ENCODE measurements around the gene GNG3. TPM values are rescaled to one million over a fixed set of nuclear protein-coding genes. Genes with fewer than 3 reads are reported as not detected.

GNG3 gene
- total RNA-seq, 1 experiment from 2014 or later = not detected

- no peaks in the 10 kb centered on the region for H3K27me3 ChIP-seq (ENCODE audit: insufficient read depth, low read length)
- POLR2A ChIA-PET = no interaction called here
- H3K4me3 ChIP-seq (replicated peaks in 1 of 2; ENCODE audit: low read depth in 1 of 2, low read length in 2 of 2) = no peak overlapping the region
- TF ChIP-seq, protein P1, sequence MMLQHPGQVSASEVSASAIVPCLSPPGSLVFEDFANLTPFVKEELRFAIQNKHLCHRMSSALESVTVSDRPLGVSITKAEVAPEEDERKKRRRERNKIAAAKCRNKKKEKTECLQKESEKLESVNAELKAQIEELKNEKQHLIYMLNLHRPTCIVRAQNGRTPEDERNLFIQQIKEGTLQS (IDR thresholded peaks at IDR 0.05) = no peak
- TF ChIP-seq EGR1 (IDR thresholded peaks at IDR 0.05; ENCODE audit: low read depth) (no peak), ELF1 (IDR thresholded peaks at IDR 0.05; ENCODE audit: borderline replicate concordance, low read depth) (no peak), CEBPB (IDR thresholded peaks at IDR 0.05; ENCODE audit: low read depth) (no peak), YY1 (IDR thresholded peaks at IDR 0.05; ENCODE audit: extremely low read depth, insufficient replicate concordance, low read depth, low read length) (no peak), CBX3 (IDR thresholded peaks at IDR 0.05; ENCODE audit: low read depth) (no peak), TCF7L2 (IDR thresholded peaks at IDR 0.05; ENCODE audit: borderline replicate concordance, extremely low read depth, insufficient read depth, insufficient read length) (no peak), RAD21 (IDR thresholded peaks at IDR 0.05; ENCODE audit: low read depth) (no peak), EZH2 (IDR thresholded peaks at IDR 0.05) (no peak), FOSL1 (IDR thresholded peaks at IDR 0.05; ENCODE audit: low read depth) (no peak), CTCF (IDR thresholded peaks at IDR 0.05 in 2 of 3, conservative IDR thresholded peaks at IDR 0.05 in 1 of 3; ENCODE audit: borderline replicate concordance in 1 of 3, insufficient read depth in 1 of 3, low read depth in 2 of 3, low read length in 2 of 3) (no peak), EZH2phosphoT487 (IDR thresholded peaks at IDR 0.05; ENCODE audit: borderline replicate concordance) (no peak), POLR2A (IDR thresholded peaks at IDR 0.05; ENCODE audit: borderline replicate concordance, extremely low read depth, insufficient read depth, insufficient read length) (no peak), ZNF274 (IDR thresholded peaks at IDR 0.05; ENCODE audit: low read depth, low read length) (no peak)
- TF ChIP-seq, protein P2, sequence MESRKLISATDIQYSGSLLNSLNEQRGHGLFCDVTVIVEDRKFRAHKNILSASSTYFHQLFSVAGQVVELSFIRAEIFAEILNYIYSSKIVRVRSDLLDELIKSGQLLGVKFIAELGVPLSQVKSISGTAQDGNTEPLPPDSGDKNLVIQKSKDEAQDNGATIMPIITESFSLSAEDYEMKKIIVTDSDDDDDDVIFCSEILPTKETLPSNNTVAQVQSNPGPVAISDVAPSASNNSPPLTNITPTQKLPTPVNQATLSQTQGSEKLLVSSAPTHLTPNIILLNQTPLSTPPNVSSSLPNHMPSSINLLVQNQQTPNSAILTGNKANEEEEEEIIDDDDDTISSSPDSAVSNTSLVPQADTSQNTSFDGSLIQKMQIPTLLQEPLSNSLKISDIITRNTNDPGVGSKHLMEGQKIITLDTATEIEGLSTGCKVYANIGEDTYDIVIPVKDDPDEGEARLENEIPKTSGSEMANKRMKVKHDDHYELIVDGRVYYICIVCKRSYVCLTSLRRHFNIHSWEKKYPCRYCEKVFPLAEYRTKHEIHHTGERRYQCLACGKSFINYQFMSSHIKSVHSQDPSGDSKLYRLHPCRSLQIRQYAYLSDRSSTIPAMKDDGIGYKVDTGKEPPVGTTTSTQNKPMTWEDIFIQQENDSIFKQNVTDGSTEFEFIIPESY (IDR thresholded peaks at IDR 0.05; ENCODE audit: extremely low read depth, insufficient replicate concordance, low read length) = no peak
- TF ChIP-seq, protein P3, sequence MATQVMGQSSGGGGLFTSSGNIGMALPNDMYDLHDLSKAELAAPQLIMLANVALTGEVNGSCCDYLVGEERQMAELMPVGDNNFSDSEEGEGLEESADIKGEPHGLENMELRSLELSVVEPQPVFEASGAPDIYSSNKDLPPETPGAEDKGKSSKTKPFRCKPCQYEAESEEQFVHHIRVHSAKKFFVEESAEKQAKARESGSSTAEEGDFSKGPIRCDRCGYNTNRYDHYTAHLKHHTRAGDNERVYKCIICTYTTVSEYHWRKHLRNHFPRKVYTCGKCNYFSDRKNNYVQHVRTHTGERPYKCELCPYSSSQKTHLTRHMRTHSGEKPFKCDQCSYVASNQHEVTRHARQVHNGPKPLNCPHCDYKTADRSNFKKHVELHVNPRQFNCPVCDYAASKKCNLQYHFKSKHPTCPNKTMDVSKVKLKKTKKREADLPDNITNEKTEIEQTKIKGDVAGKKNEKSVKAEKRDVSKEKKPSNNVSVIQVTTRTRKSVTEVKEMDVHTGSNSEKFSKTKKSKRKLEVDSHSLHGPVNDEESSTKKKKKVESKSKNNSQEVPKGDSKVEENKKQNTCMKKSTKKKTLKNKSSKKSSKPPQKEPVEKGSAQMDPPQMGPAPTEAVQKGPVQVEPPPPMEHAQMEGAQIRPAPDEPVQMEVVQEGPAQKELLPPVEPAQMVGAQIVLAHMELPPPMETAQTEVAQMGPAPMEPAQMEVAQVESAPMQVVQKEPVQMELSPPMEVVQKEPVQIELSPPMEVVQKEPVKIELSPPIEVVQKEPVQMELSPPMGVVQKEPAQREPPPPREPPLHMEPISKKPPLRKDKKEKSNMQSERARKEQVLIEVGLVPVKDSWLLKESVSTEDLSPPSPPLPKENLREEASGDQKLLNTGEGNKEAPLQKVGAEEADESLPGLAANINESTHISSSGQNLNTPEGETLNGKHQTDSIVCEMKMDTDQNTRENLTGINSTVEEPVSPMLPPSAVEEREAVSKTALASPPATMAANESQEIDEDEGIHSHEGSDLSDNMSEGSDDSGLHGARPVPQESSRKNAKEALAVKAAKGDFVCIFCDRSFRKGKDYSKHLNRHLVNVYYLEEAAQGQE (IDR thresholded peaks at IDR 0.05; ENCODE audit: low read depth) = no peak
- H3K27ac ChIP-seq (ENCODE audit: low read depth, low read length) = no peak overlapping the region
- no peaks in the 10 kb centered on the region for H3K9me2 ChIP-seq (ENCODE audit: insufficient read depth)
- no TSS peak for BruUV-seq (replicated peaks)
- ATAC-seq = no peak
- CTCF ChIA-PET = no interaction called here
- no peak overlapping the region for H2AFZ ChIP-seq (ENCODE audit: low read depth, low read length, poor library complexity, severe bottlenecking)
- peaks cover 95% of the 10 kb centered on the region for H3K79me2 ChIP-seq (ENCODE audit: insufficient read depth, low read length)
- no peaks in the 10 kb centered on the region for H3K9me3 ChIP-seq (ENCODE audit: control insufficient read depth in 1 of 2, insufficient read depth in 1 of 2, low read depth in 1 of 2, low read length in 2 of 2)
- peaks cover 95% of the 10 kb centered on the region in 2 experiments for H3K36me3 ChIP-seq (ENCODE audit: control insufficient read depth in 1 of 2, insufficient read depth in 2 of 2, low read length in 2 of 2)
- RAD21 ChIA-PET (ENCODE audit: low non-redundant PET in 1 of 2, low total read pairs in 2 of 2, uncharacterized antibody in 2 of 2, unreplicated experiment in 2 of 2) = no interaction called here
- intact Hi-C loops (cut with micrococcal nuclease) = no loop called here
- peaks cover 17% of the 10 kb centered on the region; the same call in 1 of the 2 replicates for H4K20me1 ChIP-seq (ENCODE audit: insufficient read depth)
- H3K4me2 ChIP-seq (ENCODE audit: low read length) = no peak overlapping the region
- H3K4me1 ChIP-seq (ENCODE audit: control insufficient read depth in 1 of 2, insufficient read depth in 2 of 2, low read length in 2 of 2) = no peaks in the 10 kb centered on the region; a peak in 1 of 4 replicates
- H3K9ac ChIP-seq (ENCODE audit: low read length) = no peak overlapping the region
- DNase-seq (ENCODE audit: low read depth, low spot score) = no peak
Measured at GRCh38 chr11:62719302-62719978, 12.0 kb downstream of the GNG3 start.

Data from HCT116 (cell line).